GM12878 (cell line): Measurements from ENCODE around the gene ISM1. TPM values are rescaled to one million over a fixed set of nuclear protein-coding genes. Genes with fewer than 3 reads are reported as not detected.

Experiments used
- ATAC-seq: fragments of 200-7000 bp; cut with Tn5 transposase; 3 replicates; pipeline ENCODE4 v1.9.1; 2020; ENCODE audit warnings: mild to moderate bottlenecking, moderate library complexity
- BruUV-seq: library from RNA; stranded (reverse); fragments of 400-500 nt; replicated peaks from 2 replicates; lab custom pipeline; 2021; lab: Mats Ljungman, UMichigan
- CTCF ChIA-PET: fragments of 300-600 bp; sonication (Branson Sonifier 250); formaldehyde crosslinking; extraction: SDS; loops from one replicate; lab custom pipeline; 2021; ENCODE audit warnings: inconsistent platforms; lab: Yijun Ruan, JAX
- POLR2A ChIA-PET: fragments of 350-600 bp; formaldehyde crosslinking; extraction: SDS; loops from one replicate; lab custom pipeline; 2021; ENCODE audit warnings: inconsistent platforms; lab: Charles Lee
- RAD21 ChIA-PET: fragments of 300-600 bp; sonication (Branson Sonifier 250); formaldehyde crosslinking; loops from one replicate; lab custom pipeline; 2023; ENCODE audit warnings: antibody characterized with exemption; ENCODE audit not compliant: unreplicated experiment; lab: Charles Lee
- SMC1A ChIA-PET: fragments of 300-600 bp; sonication (Branson Sonifier 250); formaldehyde crosslinking; loops from one replicate; lab custom pipeline; 2023; ENCODE audit not compliant: unreplicated experiment, uncharacterized antibody; lab: Charles Lee
- DNase-seq: peaks from one replicate; pipeline ENCODE4 v3.0.0-alpha.2; 2011; ENCODE audit warnings: low read depth, low spot score
- FAIRE-seq: peaks from 3 replicates; lab custom pipeline; 2011; peaks lifted over from hg19 to GRCh38; lab: Jason Lieb, UNC
- H2AFZ ChIP-seq: 2 replicates; pipeline ENCODE4 v1.6.0; 2011; ENCODE audit warnings: low read depth, low read length, control low read depth; ENCODE audit not compliant: control insufficient read depth
- H3K27ac ChIP-seq: 2 replicates; pipeline ENCODE4 v1.5.1; 2011; ENCODE audit warnings: control low read depth; ENCODE audit not compliant: control insufficient read depth, insufficient read depth
- H3K27me3 ChIP-seq, 2 experiments: replicated peaks in 1 of 2; 2 replicates each; pipeline versions ENCODE4 v1.6.0 to v1.6.1; 2011; ENCODE audit warnings: low read length in 1 of 2; ENCODE audit not compliant: control insufficient read depth in 2 of 2, insufficient read depth in 2 of 2
- H3K36me3 ChIP-seq, 2 experiments: 2 replicates each; pipeline ENCODE4 v1.5.1; 2011; ENCODE audit warnings: low read length in 1 of 2; ENCODE audit not compliant: control insufficient read depth in 2 of 2, insufficient read depth in 2 of 2
- H3K4me1 ChIP-seq: 2 replicates; pipeline ENCODE4 v1.6.1; 2011; ENCODE audit warnings: mild to moderate bottlenecking, low read length, moderate library complexity, mixed read lengths; ENCODE audit not compliant: control insufficient read depth, insufficient read depth
- H3K4me2 ChIP-seq: 2 replicates; pipeline ENCODE4 v1.6.0; 2011; ENCODE audit warnings: control low read depth; ENCODE audit not compliant: control insufficient read depth, insufficient read depth
- H3K4me3 ChIP-seq: fragments of 200-600 bp; sonication (generic); 2 replicates; pipeline ENCODE4 v1.5.1; 2016
- H3K79me2 ChIP-seq: 2 replicates; pipeline ENCODE4 v1.6.0; 2011; ENCODE audit warnings: low read length; ENCODE audit not compliant: control insufficient read depth, insufficient read depth
- H3K9ac ChIP-seq: 2 replicates; pipeline ENCODE4 v1.8.0; 2011; ENCODE audit warnings: low read length, control low read depth, mixed read lengths; ENCODE audit not compliant: control insufficient read depth, insufficient read depth
- H3K9me3 ChIP-seq: replicated peaks from 3 replicates; pipeline ENCODE4 v1.5.1; 2011; ENCODE audit warnings: mild to moderate bottlenecking, low read length; ENCODE audit not compliant: control insufficient read depth, insufficient read depth
- H4K20me1 ChIP-seq: 2 replicates; pipeline ENCODE4 v1.6.0; 2011; ENCODE audit not compliant: control insufficient read depth, insufficient read depth
- ETV6 ChIP-seq, 2 experiments: fragments of 450-650 bp in 1 of 2; IDR thresholded peaks in 1 of 2; conservative IDR thresholded peaks in 1 of 2; 2 replicates each; pipeline ENCODE4 v1.6.1; 2014; ENCODE audit warnings: antibody characterized with exemption in 1 of 2, borderline replicate concordance in 1 of 2, low read depth in 1 of 2, mild to moderate bottlenecking in 1 of 2, moderate library complexity in 1 of 2
- IKZF1 ChIP-seq: fragments of 450-650 bp; conservative IDR thresholded peaks from 2 replicates; pipeline ENCODE4 v1.6.1; 2017; ENCODE audit warnings: antibody characterized with exemption, mild to moderate bottlenecking
- JUND ChIP-seq: IDR thresholded peaks from 2 replicates; pipeline ENCODE4 v1.6.1; 2012; ENCODE audit warnings: low read depth, mild to moderate bottlenecking, low read length, improper control_type of control experiment, moderate library complexity
- MTA3 ChIP-seq: IDR thresholded peaks from 2 replicates; pipeline ENCODE4 v1.6.1; 2012; ENCODE audit warnings: low read length, inconsistent platforms, borderline replicate concordance
- MYC ChIP-seq: IDR thresholded peaks from 2 replicates; pipeline ENCODE4 v1.6.1; 2011; ENCODE audit warnings: mild to moderate bottlenecking, low read length, moderate library complexity, inconsistent platforms; ENCODE audit not compliant: insufficient read depth, insufficient replicate concordance, insufficient read length, severe bottlenecking
- POLR2AphosphoS2 ChIP-seq: IDR thresholded peaks from 2 replicates; pipeline ENCODE4 v1.6.1; 2011; ENCODE audit warnings: low read depth, mild to moderate bottlenecking, low read length, improper control_type of control experiment, moderate library complexity
- POLR2AphosphoS5 ChIP-seq: IDR thresholded peaks from 2 replicates; pipeline ENCODE4 v1.6.1; 2011; ENCODE audit warnings: mild to moderate bottlenecking, low read length, inconsistent platforms
- POU2F2 ChIP-seq: IDR thresholded peaks from 3 replicates; pipeline ENCODE4 v1.6.1; 2011; ENCODE audit warnings: low read depth, mild to moderate bottlenecking, low read length, borderline replicate concordance
- SMAD1 ChIP-seq: fragments of 450-650 bp; IDR thresholded peaks from 2 replicates; pipeline ENCODE4 v1.6.1; 2018; ENCODE audit warnings: mild to moderate bottlenecking, low read depth; ENCODE audit not compliant: partially characterized antibody
- STAT3 ChIP-seq: IDR thresholded peaks from 2 replicates; pipeline ENCODE4 v1.6.1; 2011; ENCODE audit warnings: low read depth, low read length, improper control_type of control experiment
- ZBTB11 ChIP-seq: fragments of 450-650 bp; formaldehyde crosslinking; IDR thresholded peaks from 2 replicates; pipeline ENCODE4 v1.5.0; 2022; ENCODE audit warnings: mild to moderate bottlenecking, missing genetic modification characterization
- WGBS: methylation state at CpG from one replicate; pipeline ENCODE4 v1.1.6; 2016; ENCODE audit warnings: low lambda C conversion rate; ENCODE audit not compliant: insufficient replicate concordance, insufficient coverage; ENCODE audit errors: missing lambda C conversion rate; 5-methylcytosine and 5-hydroxymethylcytosine counted together
- in situ Hi-C: fragments of 300-500 bp; cut with MboI; formaldehyde crosslinking; loops from 9 replicates; pipeline ENCODE4 v1.14.3; 2018; ENCODE audit warnings: mixed read lengths
- intact Hi-C: fragments of 100-400 bp; cut with micrococcal nuclease; formaldehyde crosslinking; loops from one replicate; pipeline ENCODE4 v1.14.2; 2022; ENCODE audit not compliant: unreplicated experiment
- polyA plus RNA-seq, 11 experiments: library from polyadenylated mRNA; depleted of rRNA in 4 of 11; unstranded in 6 of 11; stranded (reverse) in 5 of 11; fragments of >200 nt; fragmentation: Nextera tagmentation in 4 of 11; fragmentation: Illumina TruSeq in 1 of 11; extraction: Ambion mirVana in 4 of 11; extraction: Trizol in 1 of 11; gene quantifications; 1 replicate in 1 of 11; 2 replicates in 10 of 11; pipeline versions ENCODE4 v1.2.1 to v1.2.3, GENCODE V29; 2011 to 2016; ENCODE audit warnings: inconsistent platforms in 2 of 11, missing spikeins in 2 of 11, low read depth in 1 of 11
- total RNA-seq, 4 experiments: library from RNA; depleted of rRNA in 3 of 4; stranded (reverse); fragments of >200 nt in 3 of 4; fragmentation: Illumina TruSeq in 1 of 4; extraction: Trizol in 1 of 4; gene quantifications; 2 replicates each; pipeline versions ENCODE4 v1.2.1 to v1.2.3, GENCODE V29; 2013 to 2021
- TF ChIP-seq, protein P1 (sequence below): fragments of 450-650 bp; formaldehyde crosslinking; IDR thresholded peaks from 2 replicates; pipeline ENCODE4 v1.4.0; 2020; ENCODE audit warnings: mild to moderate bottlenecking, moderate library complexity
- TF ChIP-seq, protein P2 (sequence below): IDR thresholded peaks from 2 replicates; pipeline ENCODE4 v1.6.1; 2012; ENCODE audit warnings: mild to moderate bottlenecking, low read depth, low read length

Gene ISM1
- total and polyA plus RNA-seq, 10 of the 15 experiments (the other 5 are each of a cell fraction or from before 2014, with no cell fraction given) = 0.01 to 0.03 TPM; not detected in 8

GRCh38 chr20:13271098-13271497 is 50.0 kb downstream of the ISM1 start:
- no TSS peak for BruUV-seq
- ChIA-PET POLR2A (interaction anchor here (1.4 kb wide), 1 partner anchor 15 kb away, joined by 3 read pairs; no protein-coding TSS in a partner anchor), SMC1A (interaction anchor here (1.0 kb wide), 1 partner anchor 501 kb away, joined by 3 read pairs; no protein-coding TSS in a partner anchor), CTCF (interaction anchor here (0.6 to 1.2 kb wide), 3 partner anchors 22 to 127 kb away, joined by 3 read pairs; no protein-coding TSS in a partner anchor), RAD21 (interaction anchor here (0.5 to 1.6 kb wide), 3 partner anchors 149 to 1007 kb away, joined by 3 read pairs; no protein-coding TSS in a partner anchor)
- Histone ChIP-seq H3K4me3 (no peak overlapping the region), H3K9ac (no peak overlapping the region), H3K4me1 (no peaks in the 10 kb centered on the region), H3K79me2 (no peaks in the 10 kb centered on the region), H3K9me3 (no peaks in the 10 kb centered on the region), H3K4me2 (no peak overlapping the region), H4K20me1 (no peaks in the 10 kb centered on the region), H3K27me3 (0 out of 4 replicates have a peak, but pooled peaks cover 0 to 1% of the 10 kb centered on the region in 2 experiments), H3K36me3 (no peaks in the 10 kb centered on the region), H2AFZ (no peak overlapping the region), H3K27ac (no peak overlapping the region)
- FAIRE-seq (no peak), DNase-seq (no peak), ATAC-seq (no peak)
- WGBS = 2% methylated on average over 3 of the region's 3 CpGs
- intact Hi-C loops (no loop called here), in situ Hi-C loops (no loop called here)
- TF ChIP-seq MYC (no peak), SMAD1 (no peak), JUND (no peak), POLR2AphosphoS2 (no peak), STAT3 (no peak), IKZF1 (no peak), ETV6 (conservative IDR thresholded peaks at IDR 0.05 in 1 of 2, IDR thresholded peaks at IDR 0.05 in 1 of 2; ENCODE audit: borderline replicate concordance in 1 of 2, low read depth in 1 of 2) (no peak), MTA3 (no peak), POU2F2 (no peak), ZBTB11 (no peak), POLR2AphosphoS5 (no peak)
- TF ChIP-seq, protein P1, sequence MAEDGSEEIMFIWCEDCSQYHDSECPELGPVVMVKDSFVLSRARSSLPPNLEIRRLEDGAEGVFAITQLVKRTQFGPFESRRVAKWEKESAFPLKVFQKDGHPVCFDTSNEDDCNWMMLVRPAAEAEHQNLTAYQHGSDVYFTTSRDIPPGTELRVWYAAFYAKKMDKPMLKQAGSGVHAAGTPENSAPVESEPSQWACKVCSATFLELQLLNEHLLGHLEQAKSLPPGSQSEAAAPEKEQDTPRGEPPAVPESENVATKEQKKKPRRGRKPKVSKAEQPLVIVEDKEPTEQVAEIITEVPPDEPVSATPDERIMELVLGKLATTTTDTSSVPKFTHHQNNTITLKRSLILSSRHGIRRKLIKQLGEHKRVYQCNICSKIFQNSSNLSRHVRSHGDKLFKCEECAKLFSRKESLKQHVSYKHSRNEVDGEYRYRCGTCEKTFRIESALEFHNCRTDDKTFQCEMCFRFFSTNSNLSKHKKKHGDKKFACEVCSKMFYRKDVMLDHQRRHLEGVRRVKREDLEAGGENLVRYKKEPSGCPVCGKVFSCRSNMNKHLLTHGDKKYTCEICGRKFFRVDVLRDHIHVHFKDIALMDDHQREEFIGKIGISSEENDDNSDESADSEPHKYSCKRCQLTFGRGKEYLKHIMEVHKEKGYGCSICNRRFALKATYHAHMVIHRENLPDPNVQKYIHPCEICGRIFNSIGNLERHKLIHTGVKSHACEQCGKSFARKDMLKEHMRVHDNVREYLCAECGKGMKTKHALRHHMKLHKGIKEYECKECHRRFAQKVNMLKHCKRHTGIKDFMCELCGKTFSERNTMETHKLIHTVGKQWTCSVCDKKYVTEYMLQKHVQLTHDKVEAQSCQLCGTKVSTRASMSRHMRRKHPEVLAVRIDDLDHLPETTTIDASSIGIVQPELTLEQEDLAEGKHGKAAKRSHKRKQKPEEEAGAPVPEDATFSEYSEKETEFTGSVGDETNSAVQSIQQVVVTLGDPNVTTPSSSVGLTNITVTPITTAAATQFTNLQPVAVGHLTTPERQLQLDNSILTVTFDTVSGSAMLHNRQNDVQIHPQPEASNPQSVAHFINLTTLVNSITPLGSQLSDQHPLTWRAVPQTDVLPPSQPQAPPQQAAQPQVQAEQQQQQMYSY (CRISPR knock-in tag) = no peak
- TF ChIP-seq, protein P2, sequence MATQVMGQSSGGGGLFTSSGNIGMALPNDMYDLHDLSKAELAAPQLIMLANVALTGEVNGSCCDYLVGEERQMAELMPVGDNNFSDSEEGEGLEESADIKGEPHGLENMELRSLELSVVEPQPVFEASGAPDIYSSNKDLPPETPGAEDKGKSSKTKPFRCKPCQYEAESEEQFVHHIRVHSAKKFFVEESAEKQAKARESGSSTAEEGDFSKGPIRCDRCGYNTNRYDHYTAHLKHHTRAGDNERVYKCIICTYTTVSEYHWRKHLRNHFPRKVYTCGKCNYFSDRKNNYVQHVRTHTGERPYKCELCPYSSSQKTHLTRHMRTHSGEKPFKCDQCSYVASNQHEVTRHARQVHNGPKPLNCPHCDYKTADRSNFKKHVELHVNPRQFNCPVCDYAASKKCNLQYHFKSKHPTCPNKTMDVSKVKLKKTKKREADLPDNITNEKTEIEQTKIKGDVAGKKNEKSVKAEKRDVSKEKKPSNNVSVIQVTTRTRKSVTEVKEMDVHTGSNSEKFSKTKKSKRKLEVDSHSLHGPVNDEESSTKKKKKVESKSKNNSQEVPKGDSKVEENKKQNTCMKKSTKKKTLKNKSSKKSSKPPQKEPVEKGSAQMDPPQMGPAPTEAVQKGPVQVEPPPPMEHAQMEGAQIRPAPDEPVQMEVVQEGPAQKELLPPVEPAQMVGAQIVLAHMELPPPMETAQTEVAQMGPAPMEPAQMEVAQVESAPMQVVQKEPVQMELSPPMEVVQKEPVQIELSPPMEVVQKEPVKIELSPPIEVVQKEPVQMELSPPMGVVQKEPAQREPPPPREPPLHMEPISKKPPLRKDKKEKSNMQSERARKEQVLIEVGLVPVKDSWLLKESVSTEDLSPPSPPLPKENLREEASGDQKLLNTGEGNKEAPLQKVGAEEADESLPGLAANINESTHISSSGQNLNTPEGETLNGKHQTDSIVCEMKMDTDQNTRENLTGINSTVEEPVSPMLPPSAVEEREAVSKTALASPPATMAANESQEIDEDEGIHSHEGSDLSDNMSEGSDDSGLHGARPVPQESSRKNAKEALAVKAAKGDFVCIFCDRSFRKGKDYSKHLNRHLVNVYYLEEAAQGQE = no peak
